ENCODE results near the gene HAUS6.

The HAUS6 gene

GRCh38 chr9:19133549-19134345 lies 31.0 kb upstream of the HAUS6 start:
- Histone ChIP-seq H3K36me3 (ENCODE audit: control insufficient read depth, insufficient read depth, low read length, severe bottlenecking) (no peaks in the 10 kb centered on the region), H3K9me3 (ENCODE audit: control insufficient read depth, low read length) (no peaks in the 10 kb centered on the region), H3K9ac (ENCODE audit: low read length) (no peak overlapping the region), H3K4me1 (ENCODE audit: control insufficient read depth, insufficient read depth, low read length) (peaks cover 20% of the 10 kb centered on the region), H3K27me3 (replicated peaks; ENCODE audit: control insufficient read depth, insufficient read depth, low read length) (no peaks in the 10 kb centered on the region), H3K4me3 (ENCODE audit: low read length) (no peak overlapping the region)
- no peak for DNase-seq (ENCODE audit: low read depth)

- Histone ChIP-seq H3K27me3 (replicated peaks; ENCODE audit: control insufficient read depth, insufficient read depth, low read length) (no peaks in the 10 kb centered on the region), H3K9ac (ENCODE audit: low read length) (peak overlapping the region; percentile 96), H3K4me1 (ENCODE audit: control insufficient read depth, insufficient read depth, low read length) (peaks cover 12% of the 10 kb centered on the region), H3K9me3 (ENCODE audit: control insufficient read depth, low read length) (no peaks in the 10 kb centered on the region), H3K36me3 (ENCODE audit: control insufficient read depth, insufficient read depth, low read length, severe bottlenecking) (peaks cover 10% of the 10 kb centered on the region), H3K4me3 (ENCODE audit: low read length) (no peak overlapping the region)
- no peak for DNase-seq (ENCODE audit: low read depth)
Measured at GRCh38 chr9:19130436-19130835, 27.7 kb upstream of the HAUS6 start.

GRCh38 chr9:19127871-19128500 lies 25.3 kb upstream of the HAUS6 start:
- peaks cover 25% of the 10 kb centered on the region for H3K4me1 ChIP-seq (ENCODE audit: control insufficient read depth, insufficient read depth, low read length)
- H3K36me3 ChIP-seq (ENCODE audit: control insufficient read depth, insufficient read depth, low read length, severe bottlenecking), result peaks cover 34% of the 10 kb centered on the region
- peak; percentile 54 for DNase-seq (ENCODE audit: low read depth)
- peak overlapping the region; percentile 99 for H3K4me3 ChIP-seq (ENCODE audit: low read length)
- peak overlapping the region; percentile 96 for H3K9ac ChIP-seq (ENCODE audit: low read length)
- no peaks in the 10 kb centered on the region for H3K27me3 ChIP-seq (replicated peaks; ENCODE audit: control insufficient read depth, insufficient read depth, low read length)
- no peaks in the 10 kb centered on the region for H3K9me3 ChIP-seq (ENCODE audit: control insufficient read depth, low read length)

- H3K4me3 ChIP-seq (ENCODE audit: low read length), result peak overlapping the region; percentile 99
- no peaks in the 10 kb centered on the region for H3K27me3 ChIP-seq (replicated peaks; ENCODE audit: control insufficient read depth, insufficient read depth, low read length)
- no peak for DNase-seq (ENCODE audit: low read depth)
- peaks cover 51% of the 10 kb centered on the region for H3K4me1 ChIP-seq (ENCODE audit: control insufficient read depth, insufficient read depth, low read length)
- H3K36me3 ChIP-seq (ENCODE audit: control insufficient read depth, insufficient read depth, low read length, severe bottlenecking), result peaks cover 70% of the 10 kb centered on the region
- H3K9ac ChIP-seq (ENCODE audit: low read length), result peak overlapping the region; percentile 96
- no peaks in the 10 kb centered on the region for H3K9me3 ChIP-seq (ENCODE audit: control insufficient read depth, low read length)
Measured at GRCh38 chr9:19124430-19124793, 21.7 kb upstream of the HAUS6 start.

GRCh38 chr9:19122490-19123042 lies 19.9 kb upstream of the HAUS6 start:
- Histone ChIP-seq H3K4me3 (ENCODE audit: low read length) (peak overlapping the region; percentile 99), H3K36me3 (ENCODE audit: control insufficient read depth, insufficient read depth, low read length, severe bottlenecking) (peaks cover 88% of the 10 kb centered on the region), H3K27me3 (replicated peaks; ENCODE audit: control insufficient read depth, insufficient read depth, low read length) (no peaks in the 10 kb centered on the region), H3K4me1 (ENCODE audit: control insufficient read depth, insufficient read depth, low read length) (peaks cover 66% of the 10 kb centered on the region), H3K9me3 (ENCODE audit: control insufficient read depth, low read length) (no peaks in the 10 kb centered on the region), H3K9ac (ENCODE audit: low read length) (peak overlapping the region; percentile 96)
- no peak for DNase-seq (ENCODE audit: low read depth)

- DNase-seq (ENCODE audit: low read depth), result no peak
- peak overlapping the region; percentile 99 for H3K4me3 ChIP-seq (ENCODE audit: low read length)
- peaks cover 100% of the 10 kb centered on the region for H3K36me3 ChIP-seq (ENCODE audit: control insufficient read depth, insufficient read depth, low read length, severe bottlenecking)
Measured at GRCh38 chr9:19120877-19121276, 18.2 kb upstream of the HAUS6 start.

GRCh38 chr9:19119801-19120440 lies 17.2 kb upstream of the HAUS6 start:
- no peaks in the 10 kb centered on the region for H3K27me3 ChIP-seq (replicated peaks; ENCODE audit: control insufficient read depth, insufficient read depth, low read length)
- H3K36me3 ChIP-seq (ENCODE audit: control insufficient read depth, insufficient read depth, low read length, severe bottlenecking), result peaks cover 98% of the 10 kb centered on the region
- DNase-seq (ENCODE audit: low read depth), result no peak
- H3K4me1 ChIP-seq (ENCODE audit: control insufficient read depth, insufficient read depth, low read length), result peaks cover 84% of the 10 kb centered on the region
- no peaks in the 10 kb centered on the region for H3K9me3 ChIP-seq (ENCODE audit: control insufficient read depth, low read length)
- H3K4me3 ChIP-seq (ENCODE audit: low read length), result peak overlapping the region; percentile 99
- peak overlapping the region; percentile 96 for H3K9ac ChIP-seq (ENCODE audit: low read length)

More at GRCh38 chr9:19120877-19121276, 18.2 kb upstream of the HAUS6 start:
- Histone ChIP-seq H3K27me3 (replicated peaks; ENCODE audit: control insufficient read depth, insufficient read depth, low read length) (no peaks in the 10 kb centered on the region), H3K4me1 (ENCODE audit: control insufficient read depth, insufficient read depth, low read length) (peaks cover 81% of the 10 kb centered on the region), H3K9me3 (ENCODE audit: control insufficient read depth, low read length) (no peaks in the 10 kb centered on the region), H3K9ac (ENCODE audit: low read length) (peak overlapping the region; percentile 96)

GRCh38 chr9:19119246-19119645 lies 16.5 kb upstream of the HAUS6 start:
- Histone ChIP-seq H3K4me1 (ENCODE audit: control insufficient read depth, insufficient read depth, low read length) (peaks cover 89% of the 10 kb centered on the region), H3K36me3 (ENCODE audit: control insufficient read depth, insufficient read depth, low read length, severe bottlenecking) (peaks cover 98% of the 10 kb centered on the region), H3K9me3 (ENCODE audit: control insufficient read depth, low read length) (no peaks in the 10 kb centered on the region), H3K9ac (ENCODE audit: low read length) (peak overlapping the region; percentile 96), H3K4me3 (ENCODE audit: low read length) (peak overlapping the region; percentile 99), H3K27me3 (replicated peaks; ENCODE audit: control insufficient read depth, insufficient read depth, low read length) (no peaks in the 10 kb centered on the region)
- DNase-seq (ENCODE audit: low read depth), result no peak

- Histone ChIP-seq H3K4me1 (ENCODE audit: control insufficient read depth, insufficient read depth, low read length) (peaks cover 72% of the 10 kb centered on the region), H3K4me3 (ENCODE audit: low read length) (peak overlapping the region; percentile 29), H3K9ac (ENCODE audit: low read length) (peak overlapping the region; percentile 63), H3K27me3 (replicated peaks; ENCODE audit: control insufficient read depth, insufficient read depth, low read length) (no peaks in the 10 kb centered on the region), H3K36me3 (ENCODE audit: control insufficient read depth, insufficient read depth, low read length, severe bottlenecking) (peaks cover 77% of the 10 kb centered on the region), H3K9me3 (ENCODE audit: control insufficient read depth, low read length) (no peaks in the 10 kb centered on the region)
- no peak for DNase-seq (ENCODE audit: low read depth)
Measured at GRCh38 chr9:19117039-19117716, 14.5 kb upstream of the HAUS6 start.

GRCh38 chr9:19116107-19116790 lies 13.5 kb upstream of the HAUS6 start:
- H3K27me3 ChIP-seq (replicated peaks; ENCODE audit: control insufficient read depth, insufficient read depth, low read length), result no peaks in the 10 kb centered on the region
- H3K4me3 ChIP-seq (ENCODE audit: low read length), result peak overlapping the region; percentile 29
- peaks cover 68% of the 10 kb centered on the region for H3K36me3 ChIP-seq (ENCODE audit: control insufficient read depth, insufficient read depth, low read length, severe bottlenecking)
- no peak for DNase-seq (ENCODE audit: low read depth)
- peaks cover 63% of the 10 kb centered on the region for H3K4me1 ChIP-seq (ENCODE audit: control insufficient read depth, insufficient read depth, low read length)
- H3K9ac ChIP-seq (ENCODE audit: low read length), result peak overlapping the region; percentile 63
- no peaks in the 10 kb centered on the region for H3K9me3 ChIP-seq (ENCODE audit: control insufficient read depth, low read length)
